ENCODE results near the gene LCN6.
"Not testable (repeated sequence)": the region's sequence is repeated elsewhere in the genome, so short reads cannot be mapped to it uniquely, and the experiment has no call there.

LCN6 gene

DNA sequence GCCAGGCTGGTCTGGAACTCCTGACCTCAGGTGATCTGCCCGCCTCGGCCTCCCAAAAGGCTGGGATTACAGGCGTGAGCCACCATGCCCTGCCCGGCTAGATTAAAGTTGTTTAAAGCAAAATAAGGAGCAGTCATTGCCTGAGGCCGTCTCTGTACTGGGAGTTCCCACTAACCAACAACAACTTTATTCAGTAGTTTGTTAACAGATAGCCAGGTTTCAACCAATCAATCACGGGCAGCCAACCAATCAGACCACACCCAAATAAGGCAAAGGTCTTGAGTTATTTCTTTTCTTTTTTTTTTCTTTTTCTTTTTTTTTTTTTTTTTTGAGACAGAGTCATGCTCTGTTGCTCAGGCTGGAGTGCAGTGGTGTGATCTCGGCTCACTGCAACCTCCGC lies 43.6 kb downstream of the LCN6 start:
- not testable (repeated sequence) for DNase-seq

- no peak for DNase-seq
These were observed 45.0 kb downstream of the LCN6 start for GRCh38 chr9:136703276-136703860.

GRCh38 chr9:136701668-136702053 lies 46.7 kb downstream of the LCN6 start:
- DNase-seq = no peak

- DNase-seq = no peak
These were observed 47.2 kb downstream of the LCN6 start for GRCh38 chr9:136700959-136701667.

DNA sequence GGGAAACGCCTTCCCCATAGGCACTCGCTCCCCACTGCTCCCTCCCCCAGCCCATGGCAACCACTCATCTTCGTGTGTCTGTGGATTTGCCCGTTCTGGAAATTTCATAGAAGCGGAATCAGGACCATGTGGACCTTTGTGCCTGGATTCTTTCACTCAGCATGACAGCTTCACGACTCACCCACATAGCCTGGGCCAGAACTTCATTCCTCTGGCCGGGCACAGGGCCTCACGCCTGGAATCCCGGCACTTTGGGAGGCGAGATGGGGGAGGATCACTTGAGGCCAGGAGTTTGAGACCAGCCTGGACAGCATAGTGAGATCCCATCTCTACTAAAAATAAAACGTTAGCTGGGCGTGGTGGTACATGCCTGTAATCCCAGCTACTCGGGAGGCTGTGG lies 48.0 kb downstream of the LCN6 start:
- DNase-seq = no peak

DNA sequence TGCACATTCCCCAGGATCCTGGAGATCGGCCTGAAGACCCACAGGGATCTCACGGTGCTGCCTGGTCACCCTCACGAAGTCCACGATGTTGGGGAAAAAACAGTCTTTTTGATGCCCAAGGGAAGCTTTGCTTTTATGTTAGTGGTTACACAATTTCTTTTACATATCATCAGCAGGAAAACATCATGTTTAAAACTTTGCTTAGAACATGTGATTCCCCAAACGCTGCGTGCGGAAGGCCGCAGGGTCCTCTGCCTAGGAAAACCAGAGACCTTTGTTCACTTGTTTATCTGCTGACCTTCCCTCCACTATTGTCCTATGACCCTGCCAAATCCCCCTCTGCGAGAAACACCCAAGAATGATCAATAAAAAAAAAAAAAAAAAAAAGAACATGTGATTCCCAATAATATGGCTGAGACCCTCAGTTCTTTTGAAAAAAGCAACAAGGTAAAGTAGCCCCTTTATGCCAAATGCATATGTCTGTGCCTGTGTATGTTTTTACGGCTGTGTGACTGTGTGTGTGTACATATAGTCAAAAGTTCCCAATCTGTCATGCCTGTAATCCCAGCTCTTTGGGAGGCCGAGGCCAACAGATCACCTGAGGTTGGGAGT lies 49.6 kb downstream of the LCN6 start:
- DNase-seq = no peak

GRCh38 chr9:136697821-136698526 lies 50.4 kb downstream of the LCN6 start:
- DNase-seq = no peak

DNA sequence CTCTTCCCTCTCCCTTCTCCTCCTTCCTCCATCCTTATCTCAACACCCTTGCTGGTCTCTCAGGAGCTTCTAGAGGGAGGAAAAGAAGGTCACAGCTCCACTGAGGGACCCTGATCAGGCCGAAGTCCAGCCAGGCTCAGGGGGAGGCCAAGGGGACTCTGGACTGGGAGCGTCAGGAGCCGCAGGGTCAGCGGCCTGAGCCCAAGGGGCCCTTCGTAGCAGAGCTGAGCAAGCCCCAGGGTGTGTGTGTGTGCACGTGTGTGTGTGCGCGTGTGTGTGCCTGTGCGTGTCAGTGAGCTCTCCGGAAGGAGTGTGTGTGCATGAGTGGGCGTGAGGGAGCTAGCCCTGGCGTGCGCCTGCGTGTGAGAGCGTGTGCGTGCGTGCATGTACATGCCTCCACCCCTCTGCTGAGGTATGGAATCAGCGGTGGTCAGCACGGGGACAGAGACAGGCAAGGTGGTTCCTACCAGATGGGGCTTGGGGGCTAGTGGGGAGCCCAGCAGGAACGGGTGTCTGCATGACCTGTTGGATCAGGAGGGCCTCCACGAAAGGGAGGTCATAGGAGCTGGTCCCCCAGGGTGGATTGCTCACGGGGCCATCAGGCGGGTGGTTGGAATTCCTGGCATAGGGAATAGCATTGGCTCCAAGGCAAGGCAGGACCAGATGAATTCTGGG lies 51.0 kb downstream of the LCN6 start:
- no peak for DNase-seq

DNA sequence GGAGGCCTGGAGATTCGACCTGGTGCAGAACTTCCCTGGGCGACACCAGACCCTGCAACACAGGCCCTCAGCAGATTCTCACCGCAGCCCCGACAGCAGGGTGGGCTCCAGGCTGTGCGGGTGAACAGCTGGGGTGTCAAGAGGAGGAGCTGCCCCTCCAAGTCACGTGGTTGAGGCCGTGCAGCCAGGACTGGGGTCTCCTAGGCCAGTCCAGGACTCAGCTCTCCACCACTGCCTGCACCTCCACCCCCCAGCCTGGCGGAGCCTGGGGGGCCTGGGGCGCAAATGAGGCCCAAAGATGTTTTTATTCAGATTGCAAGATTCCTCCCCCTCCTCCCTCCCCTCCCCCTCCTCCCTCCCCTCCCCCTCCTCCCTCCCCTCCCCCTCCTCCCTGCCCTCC lies 51.8 kb downstream of the LCN6 start:
- no peak for DNase-seq

GRCh38 chr9:136695955-136696354 lies 52.4 kb downstream of the LCN6 start:
- DNase-seq = no peak

DNA sequence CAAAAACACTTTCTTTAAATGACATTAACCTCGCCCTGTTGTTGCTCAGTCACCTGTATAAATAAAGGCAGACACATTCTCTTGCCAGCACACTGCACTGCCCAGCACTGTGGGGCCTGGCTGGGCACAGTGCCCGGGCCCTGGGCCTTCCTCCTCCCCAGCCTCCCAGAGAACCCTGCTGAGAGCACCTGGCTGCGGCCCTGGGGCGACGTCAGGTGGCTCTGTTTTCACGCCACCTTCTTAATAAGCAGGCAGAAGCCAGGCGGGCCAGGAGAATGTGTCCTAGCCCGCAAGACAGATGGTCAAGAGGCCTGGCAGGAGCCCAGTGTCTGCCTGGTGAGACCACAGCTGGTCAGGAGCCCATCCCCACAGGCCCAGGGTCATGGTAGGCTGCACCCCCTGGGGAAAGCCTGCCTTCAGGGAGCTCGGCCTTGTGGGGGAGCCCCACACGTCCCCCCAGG lies 52.9 kb downstream of the LCN6 start:
- DNase-seq = no peak

GRCh38 chr9:136694872-136695247 lies 53.5 kb downstream of the LCN6 start:
- DNase-seq = no peak

GRCh38 chr9:136694163-136694871 lies 54.0 kb downstream of the LCN6 start:
- DNase-seq = no peak
